ENCODE measurements around the gene KCTD13.
A peak's percentile ranks its signal among the peaks of the same experiment; 100 is the strongest.

KCTD13 gene

GRCh38 chr16:29878172-29878571 is 47.9 kb downstream of the KCTD13 start:
- Histone ChIP-seq H3K9me3 (replicated peaks; ENCODE audit: insufficient read depth, low read length) (no peaks in the 10 kb centered on the region), H3K27me3 (replicated peaks; ENCODE audit: insufficient read depth, low read length) (peaks cover 46% of the 10 kb centered on the region), H4K20me1 (ENCODE audit: insufficient read depth, low read length) (no peaks in the 10 kb centered on the region), H2AFZ (ENCODE audit: low read length) (no peak overlapping the region), H3K9me2 (replicated peaks; ENCODE audit: insufficient read depth, low read length) (no peaks in the 10 kb centered on the region), H3K4me2 (ENCODE audit: low read depth, low read length) (no peak overlapping the region), H3K27ac (ENCODE audit: low read length) (no peak overlapping the region), H3K4me3 (ENCODE audit: low read length) (no peak overlapping the region), H3K9ac (ENCODE audit: low read length) (no peak overlapping the region), H3K36me3 (replicated peaks; ENCODE audit: insufficient read depth, low read length) (no peaks in the 10 kb centered on the region), H3K79me2 (ENCODE audit: low read length) (no peaks in the 10 kb centered on the region), H3F3A (ENCODE audit: insufficient read depth, low read length) (peaks cover 3% of the 10 kb centered on the region; the same call in 1 of the 2 replicates), H3K4me1 (ENCODE audit: low read length) (no peaks in the 10 kb centered on the region)
- DNase-seq, result no peak
- no peak for TF ChIP-seq CTCF (IDR thresholded peaks at IDR 0.05; ENCODE audit: low read length)
- no peak for TF ChIP-seq EZH2phosphoT487 (IDR thresholded peaks at IDR 0.05; ENCODE audit: low read length)
- no peak for TF ChIP-seq EZH2 (optimal IDR thresholded peaks at IDR 0.05; ENCODE audit: low read depth, low read length)

- H3K9ac ChIP-seq (ENCODE audit: low read length), result no peak overlapping the region
- no peaks in the 10 kb centered on the region for H3K9me3 ChIP-seq (replicated peaks; ENCODE audit: insufficient read depth, low read length)
- peaks cover 3% of the 10 kb centered on the region; the same call in 1 of the 2 replicates for H3F3A ChIP-seq (ENCODE audit: insufficient read depth, low read length)
- H3K4me2 ChIP-seq (ENCODE audit: low read depth, low read length), result peak overlapping the region; percentile 5; the same call in 1 of the 2 replicates
- H3K27me3 ChIP-seq (replicated peaks; ENCODE audit: insufficient read depth, low read length), result peaks cover 40% of the 10 kb centered on the region
- H3K9me2 ChIP-seq (replicated peaks; ENCODE audit: insufficient read depth, low read length), result no peaks in the 10 kb centered on the region
- no peaks in the 10 kb centered on the region for H3K4me1 ChIP-seq (ENCODE audit: low read length)
- no peaks in the 10 kb centered on the region for H4K20me1 ChIP-seq (ENCODE audit: insufficient read depth, low read length)
- H2AFZ ChIP-seq (ENCODE audit: low read length), result no peak overlapping the region
- no peaks in the 10 kb centered on the region for H3K36me3 ChIP-seq (replicated peaks; ENCODE audit: insufficient read depth, low read length)
- H3K79me2 ChIP-seq (ENCODE audit: low read length), result no peaks in the 10 kb centered on the region
- TF ChIP-seq EZH2phosphoT487 (IDR thresholded peaks at IDR 0.05; ENCODE audit: low read length) (no peak), EZH2 (optimal IDR thresholded peaks at IDR 0.05; ENCODE audit: low read depth, low read length) (no peak), CTCF (IDR thresholded peaks at IDR 0.05; ENCODE audit: low read length) (no peak)
- no peak overlapping the region for H3K27ac ChIP-seq (ENCODE audit: low read length)
- H3K4me3 ChIP-seq (ENCODE audit: low read length), result no peak overlapping the region
- peak; percentile 65 for DNase-seq
These were observed 48.6 kb downstream of the KCTD13 start for GRCh38 chr16:29877266-29877961.

GRCh38 chr16:29876594-29877249 is 49.3 kb downstream of the KCTD13 start:
- Histone ChIP-seq H3K9me2 (replicated peaks; ENCODE audit: insufficient read depth, low read length) (no peaks in the 10 kb centered on the region), H3K27me3 (replicated peaks; ENCODE audit: insufficient read depth, low read length) (peaks cover 44% of the 10 kb centered on the region), H3K4me2 (ENCODE audit: low read depth, low read length) (no peak overlapping the region), H3K79me2 (ENCODE audit: low read length) (no peaks in the 10 kb centered on the region), H3K9me3 (replicated peaks; ENCODE audit: insufficient read depth, low read length) (no peaks in the 10 kb centered on the region), H3K36me3 (replicated peaks; ENCODE audit: insufficient read depth, low read length) (no peaks in the 10 kb centered on the region), H3K4me3 (ENCODE audit: low read length) (no peak overlapping the region), H3K4me1 (ENCODE audit: low read length) (no peaks in the 10 kb centered on the region), H3K9ac (ENCODE audit: low read length) (no peak overlapping the region), H2AFZ (ENCODE audit: low read length) (no peak overlapping the region), H4K20me1 (ENCODE audit: insufficient read depth, low read length) (no peaks in the 10 kb centered on the region), H3F3A (ENCODE audit: insufficient read depth, low read length) (peaks cover 3% of the 10 kb centered on the region; the same call in 1 of the 2 replicates), H3K27ac (ENCODE audit: low read length) (no peak overlapping the region)
- TF ChIP-seq EZH2phosphoT487 (IDR thresholded peaks at IDR 0.05; ENCODE audit: low read length), result no peak
- TF ChIP-seq CTCF (IDR thresholded peaks at IDR 0.05; ENCODE audit: low read length), result no peak
- TF ChIP-seq EZH2 (optimal IDR thresholded peaks at IDR 0.05; ENCODE audit: low read depth, low read length), result no peak
- DNase-seq, result no peak

Measured in MM.1S (cell line).